Endodermal cell (in vitro differentiated cells): ENCODE results near the gene MBD6. TPM values are rescaled to one million over a fixed set of nuclear protein-coding genes. Genes with fewer than 3 reads are reported as not detected.

ENCODE experiments used
- DNase-seq: peaks from one replicate; pipeline ENCODE4 v3.0.0-alpha.2; 2017
- H3K27ac ChIP-seq: 2 replicates; pipeline ENCODE4 v1.5.1; 2013; ENCODE audit warnings: mild to moderate bottlenecking, low read depth, low read length, moderate library complexity
- H3K27me3 ChIP-seq: 2 replicates; pipeline ENCODE4 v1.6.1; 2013; ENCODE audit warnings: mild to moderate bottlenecking, low read length, moderate library complexity; ENCODE audit not compliant: insufficient read depth, control insufficient read depth, poor library complexity, severe bottlenecking
- H3K36me3 ChIP-seq: 2 replicates; pipeline ENCODE4 v1.7.0; 2013; ENCODE audit warnings: mild to moderate bottlenecking, low read length, moderate library complexity; ENCODE audit not compliant: control insufficient read depth, insufficient read depth
- H3K4me1 ChIP-seq: one replicate; pipeline ENCODE4 v1.7.0; 2013; ENCODE audit warnings: low read length; ENCODE audit not compliant: control insufficient read depth, insufficient read depth
- H3K4me3 ChIP-seq: 2 replicates; pipeline ENCODE4 v1.5.1; 2013; ENCODE audit warnings: mild to moderate bottlenecking, low read length, moderate library complexity
- H3K9ac ChIP-seq: 2 replicates; pipeline ENCODE4 v1.6.1; 2013; ENCODE audit warnings: mild to moderate bottlenecking, low read length, moderate library complexity; ENCODE audit not compliant: poor library complexity, severe bottlenecking; ENCODE audit errors: extremely low read depth
- H3K9me3 ChIP-seq: 2 replicates; pipeline ENCODE4 v1.6.1; 2013; ENCODE audit warnings: mild to moderate bottlenecking, low read length, moderate library complexity; ENCODE audit not compliant: control insufficient read depth
- H3K27ac Mint-ChIP-seq: 2 replicates; pipeline ENCODE4 v1.8.0; 2020; ENCODE audit warnings: mixed read lengths
- H3K27me3 Mint-ChIP-seq: 2 replicates; pipeline ENCODE4 v1.8.0; 2021; ENCODE audit warnings: mild to moderate bottlenecking, mixed read lengths; ENCODE audit not compliant: insufficient read depth
- H3K36me3 Mint-ChIP-seq: 2 replicates; pipeline ENCODE4 v1.8.0; 2020; ENCODE audit warnings: low read depth, mixed read lengths
- H3K4me1 Mint-ChIP-seq: 2 replicates; pipeline ENCODE4 v1.8.0; 2020; ENCODE audit warnings: mixed read lengths
- H3K4me3 Mint-ChIP-seq: 2 replicates; pipeline ENCODE4 v1.8.0; 2020; ENCODE audit warnings: mild to moderate bottlenecking, moderate library complexity, mixed read lengths
- H3K9me3 Mint-ChIP-seq: 2 replicates; pipeline ENCODE4 v1.8.0; 2020; ENCODE audit warnings: mild to moderate bottlenecking, mixed read lengths
- WGBS, 2 experiments: methylation state at CpG; one replicate each; pipeline versions ENCODE4 v1.1.5 to v1.1.7; 2013; ENCODE audit warnings: missing lambda C conversion rate in 2 of 2, mixed read lengths in 1 of 2; ENCODE audit not compliant: insufficient coverage in 1 of 2, insufficient read length in 1 of 2; 5-methylcytosine and 5-hydroxymethylcytosine counted together
- total RNA-seq, 2 donors: library from RNA; stranded (reverse); fragmentation: NEBNext Ultra II Directional in 1 of 2; extraction: Animal tissue kit (Norgen Biotek cat#: 25700) in 1 of 2; gene quantifications; 2 replicates in 1 of 2; 3 replicates in 1 of 2; pipeline ENCODE4 v1.2.1, GENCODE V29; 2021
- TF ChIP-seq, protein P1 (sequence below): fragments of 200-600 bp; sonication (generic); conservative IDR thresholded peaks from 2 replicates; pipeline ENCODE4 v1.5.0; 2021; ENCODE audit warnings: antibody characterized with exemption, mild to moderate bottlenecking

MBD6 gene
- total RNA-seq, 2 donors from 2014 or later: 49.2 to 88.2 TPM

- peaks cover 83% of the 10 kb centered on the region for H3K36me3 Mint-ChIP-seq
These were observed 25.8 kb upstream of the MBD6 start for GRCh38 chr12:57496822-57497221.

GRCh38 chr12:57497223-57498131 lies 25.1 kb upstream of the MBD6 start:
- Histone ChIP-seq H3K27me3 (no peaks in the 10 kb centered on the region), H3K4me3 (no peak overlapping the region), H3K27ac (no peak overlapping the region), H3K9me3 (peaks cover 19% of the 10 kb centered on the region), H3K36me3 (peaks cover 75% of the 10 kb centered on the region), H3K4me1 (no peaks in the 10 kb centered on the region), H3K9ac (no peak overlapping the region)
- no peaks in the 10 kb centered on the region for H3K27me3 Mint-ChIP-seq
- 95 to 97% methylated on average over 12 of the region's 12 CpGs for WGBS, 2 experiments
- TF ChIP-seq, protein P1, sequence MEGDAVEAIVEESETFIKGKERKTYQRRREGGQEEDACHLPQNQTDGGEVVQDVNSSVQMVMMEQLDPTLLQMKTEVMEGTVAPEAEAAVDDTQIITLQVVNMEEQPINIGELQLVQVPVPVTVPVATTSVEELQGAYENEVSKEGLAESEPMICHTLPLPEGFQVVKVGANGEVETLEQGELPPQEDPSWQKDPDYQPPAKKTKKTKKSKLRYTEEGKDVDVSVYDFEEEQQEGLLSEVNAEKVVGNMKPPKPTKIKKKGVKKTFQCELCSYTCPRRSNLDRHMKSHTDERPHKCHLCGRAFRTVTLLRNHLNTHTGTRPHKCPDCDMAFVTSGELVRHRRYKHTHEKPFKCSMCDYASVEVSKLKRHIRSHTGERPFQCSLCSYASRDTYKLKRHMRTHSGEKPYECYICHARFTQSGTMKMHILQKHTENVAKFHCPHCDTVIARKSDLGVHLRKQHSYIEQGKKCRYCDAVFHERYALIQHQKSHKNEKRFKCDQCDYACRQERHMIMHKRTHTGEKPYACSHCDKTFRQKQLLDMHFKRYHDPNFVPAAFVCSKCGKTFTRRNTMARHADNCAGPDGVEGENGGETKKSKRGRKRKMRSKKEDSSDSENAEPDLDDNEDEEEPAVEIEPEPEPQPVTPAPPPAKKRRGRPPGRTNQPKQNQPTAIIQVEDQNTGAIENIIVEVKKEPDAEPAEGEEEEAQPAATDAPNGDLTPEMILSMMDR: no peak
- peaks cover 17% of the 10 kb centered on the region for H3K9me3 Mint-ChIP-seq
- peaks cover 83% of the 10 kb centered on the region for H3K36me3 Mint-ChIP-seq
- H3K4me1 Mint-ChIP-seq: no peaks in the 10 kb centered on the region
- no peak overlapping the region for H3K4me3 Mint-ChIP-seq
- no peak for DNase-seq
- peak overlapping the region; percentile 13 for H3K27ac Mint-ChIP-seq

More at GRCh38 chr12:57496822-57497221, 25.8 kb upstream of the MBD6 start:
- H3K27me3 Mint-ChIP-seq: no peaks in the 10 kb centered on the region
- no peaks in the 10 kb centered on the region for H3K4me1 Mint-ChIP-seq
- no peak overlapping the region for H3K9ac ChIP-seq
- H3K27me3 ChIP-seq: no peaks in the 10 kb centered on the region
- peaks cover 16% of the 10 kb centered on the region for H3K9me3 ChIP-seq
- peaks cover 17% of the 10 kb centered on the region for H3K9me3 Mint-ChIP-seq
- no peak overlapping the region for H3K4me3 ChIP-seq
- no peaks in the 10 kb centered on the region for H3K4me1 ChIP-seq
- no peak for DNase-seq
- peak overlapping the region; percentile 13 for H3K27ac Mint-ChIP-seq
- H3K27ac ChIP-seq: no peak overlapping the region
- TF ChIP-seq, protein P1: no peak
- no peak overlapping the region for H3K4me3 Mint-ChIP-seq
- H3K36me3 ChIP-seq: peaks cover 72% of the 10 kb centered on the region

DNA sequence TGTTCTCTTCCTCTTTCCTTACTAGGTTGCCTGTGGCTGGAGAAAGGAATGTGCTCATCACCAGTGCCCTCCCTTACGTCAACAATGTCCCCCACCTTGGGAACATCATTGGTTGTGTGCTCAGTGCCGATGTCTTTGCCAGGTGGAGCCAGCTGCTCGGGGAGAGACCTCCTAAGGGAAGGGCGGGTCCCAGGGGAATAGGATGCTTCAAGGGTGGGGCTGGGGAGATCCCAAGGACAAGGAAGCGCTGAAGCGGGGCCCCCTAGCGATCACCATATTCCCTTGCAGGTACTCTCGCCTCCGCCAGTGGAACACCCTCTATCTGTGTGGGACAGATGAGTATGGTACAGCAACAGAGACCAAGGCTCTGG lies 24.5 kb upstream of the MBD6 start:
- Histone ChIP-seq H3K36me3 (peaks cover 74% of the 10 kb centered on the region), H3K9me3 (peaks cover 19% of the 10 kb centered on the region), H3K27me3 (no peaks in the 10 kb centered on the region), H3K4me3 (no peak overlapping the region), H3K9ac (no peak overlapping the region), H3K4me1 (no peaks in the 10 kb centered on the region), H3K27ac (no peak overlapping the region)
- no peaks in the 10 kb centered on the region for H3K4me1 Mint-ChIP-seq
- H3K27me3 Mint-ChIP-seq: no peaks in the 10 kb centered on the region
- H3K4me3 Mint-ChIP-seq: no peak overlapping the region
- H3K27ac Mint-ChIP-seq: no peak overlapping the region
- peak; percentile 85 for DNase-seq
- H3K36me3 Mint-ChIP-seq: peaks cover 82% of the 10 kb centered on the region
- peaks cover 15% of the 10 kb centered on the region for H3K9me3 Mint-ChIP-seq
- 93 to 98% methylated on average over 5 to 9 of the region's 9 CpGs for WGBS, 2 experiments
- TF ChIP-seq, protein P1: peak; percentile 28
